ENCODE results near the gene AHDC1.
"Not testable (repeated sequence)": the region's sequence is repeated elsewhere in the genome, so short reads cannot be mapped to it uniquely, and the experiment has no call there.

AHDC1 gene

DNA sequence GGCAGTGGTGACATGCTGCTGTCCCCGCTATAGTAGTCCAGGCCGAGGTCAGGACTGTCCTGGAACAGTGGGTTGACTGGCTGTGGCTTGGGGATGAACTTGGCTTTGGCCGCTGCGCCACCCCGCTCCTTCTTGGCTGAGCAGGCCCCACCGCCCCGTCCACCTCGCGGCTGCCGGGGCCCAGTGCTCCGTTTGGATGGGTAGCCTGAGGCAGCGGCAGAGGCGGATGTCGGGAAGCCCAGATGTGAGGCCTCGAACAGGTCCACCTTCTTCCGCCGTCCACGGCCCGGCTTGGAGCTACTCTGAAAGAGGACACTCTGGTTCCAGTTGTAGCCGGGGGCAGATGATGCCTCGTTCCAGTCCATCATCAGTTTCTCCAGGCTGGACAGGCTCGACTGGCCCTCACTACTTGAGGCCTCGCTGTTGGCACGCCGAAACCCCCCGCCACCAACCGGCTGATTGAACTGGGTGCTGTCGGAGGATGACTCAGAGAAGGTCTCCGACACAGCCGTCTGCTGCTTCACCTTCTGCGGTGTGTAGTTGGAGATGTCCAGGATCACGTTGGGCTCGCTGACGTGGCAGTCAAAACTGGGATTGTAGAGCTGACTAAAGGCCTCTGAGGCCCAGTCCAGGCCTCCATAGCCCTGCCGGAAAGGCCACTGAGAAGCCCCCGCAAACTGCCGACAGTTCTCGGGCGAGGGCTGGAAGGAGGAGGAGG lies 55.6 kb downstream of the AHDC1 start:
- no peak for DNase-seq

DNA sequence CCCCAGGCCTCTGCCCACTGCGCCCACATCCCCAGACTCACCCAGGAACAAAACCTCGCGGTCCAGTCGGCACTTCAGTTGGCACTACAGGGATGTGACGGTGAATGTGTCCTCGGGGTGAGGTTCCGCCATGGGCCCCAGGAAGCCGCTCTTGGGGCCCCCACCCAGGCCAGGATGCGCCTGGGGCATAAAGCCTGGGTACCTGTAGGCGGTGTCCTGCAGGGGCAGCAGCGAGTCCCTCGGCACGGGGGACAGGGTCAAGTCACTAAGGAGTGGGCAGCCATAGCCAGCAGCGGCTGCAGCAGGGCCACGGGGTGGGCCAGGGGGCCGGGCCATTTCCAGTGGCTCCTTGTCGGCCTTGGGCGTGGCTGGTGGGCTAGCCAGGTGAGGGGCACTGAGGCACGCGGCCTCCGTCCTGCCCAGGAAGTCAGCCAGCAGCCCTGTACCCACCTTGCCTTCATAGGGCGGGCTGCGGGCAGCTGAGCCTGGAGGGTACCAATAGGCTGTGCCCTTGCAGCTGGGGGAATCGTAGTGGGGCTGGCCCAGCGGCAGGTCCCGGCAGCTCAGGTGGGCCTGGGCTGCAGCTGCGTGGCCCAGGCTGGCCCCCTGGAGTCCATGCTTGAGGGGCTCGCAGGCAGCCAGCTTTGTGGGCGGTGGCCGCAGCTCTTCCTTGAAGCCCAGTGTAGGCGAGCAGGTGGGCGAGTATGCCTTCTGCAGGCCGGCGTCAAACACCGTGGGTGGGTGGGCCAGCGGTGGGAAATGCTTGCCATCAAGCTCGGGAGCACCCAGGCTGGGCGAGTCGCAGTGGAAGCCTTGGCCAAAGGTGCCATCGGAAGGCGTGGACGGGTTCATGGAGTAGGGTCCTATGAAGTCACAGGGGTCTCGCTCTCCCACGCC lies 56.5 kb downstream of the AHDC1 start:
- DNase-seq: no peak

DNA sequence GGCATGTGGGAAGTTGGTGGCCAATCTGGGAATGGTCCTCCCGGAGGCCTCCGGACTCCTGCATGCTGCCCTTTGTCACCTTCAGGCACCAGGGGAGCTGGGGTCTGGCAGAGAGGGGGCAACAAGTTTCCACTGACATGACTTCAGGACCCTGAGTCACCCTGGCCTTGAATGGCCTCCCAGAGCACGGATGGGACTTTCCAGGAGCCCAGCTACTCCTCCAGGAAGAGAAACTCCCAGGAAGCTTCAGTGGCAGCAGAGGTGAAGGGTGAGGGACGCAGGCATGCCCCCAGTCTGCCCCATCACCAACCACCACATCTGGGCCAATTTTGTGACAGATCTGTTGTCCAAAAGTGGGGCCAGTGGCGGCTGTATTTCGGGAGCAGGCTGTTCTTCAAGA lies 58.1 kb downstream of the AHDC1 start:
- DNase-seq: no peak

DNA sequence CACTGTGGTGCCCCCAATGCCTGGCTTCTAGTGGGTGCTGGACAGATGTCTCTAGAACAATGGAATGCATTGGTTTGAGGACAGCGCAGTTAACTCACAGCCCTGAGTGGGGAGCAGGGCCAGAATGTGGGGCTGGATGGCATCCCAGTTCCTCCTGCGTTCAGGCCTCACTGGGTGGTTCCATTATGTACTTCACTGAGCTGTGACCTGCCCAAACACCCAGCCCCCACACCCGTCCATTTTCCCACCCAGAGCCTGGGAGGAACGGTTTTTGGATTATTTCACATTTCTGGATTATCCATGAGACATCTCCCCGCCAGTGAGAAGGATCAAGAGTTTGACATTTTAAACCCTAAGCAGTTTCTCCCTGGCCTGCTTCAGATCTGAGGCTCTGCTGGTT lies 58.7 kb downstream of the AHDC1 start:
- no peak for DNase-seq

DNA sequence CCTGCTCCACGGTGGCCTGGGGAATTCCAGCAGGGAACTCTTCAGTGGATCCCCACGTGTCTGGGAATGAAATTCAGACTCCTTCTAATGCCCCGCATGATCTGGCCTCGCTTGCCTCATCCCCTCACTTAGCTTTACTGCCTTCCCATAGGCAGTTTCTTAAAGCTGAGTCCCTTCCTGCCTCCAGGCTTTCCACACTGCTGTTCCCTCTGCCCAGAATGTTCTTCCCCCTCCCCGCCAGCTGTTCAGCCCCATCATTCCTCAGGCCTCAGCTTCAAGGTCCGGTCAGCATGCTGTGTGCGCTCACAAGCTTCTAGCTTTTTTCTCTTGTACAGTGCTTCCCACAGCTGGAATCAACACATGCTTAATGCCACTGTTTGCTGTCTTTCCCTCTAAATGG lies 59.1 kb downstream of the AHDC1 start:
- no peak for DNase-seq

DNA sequence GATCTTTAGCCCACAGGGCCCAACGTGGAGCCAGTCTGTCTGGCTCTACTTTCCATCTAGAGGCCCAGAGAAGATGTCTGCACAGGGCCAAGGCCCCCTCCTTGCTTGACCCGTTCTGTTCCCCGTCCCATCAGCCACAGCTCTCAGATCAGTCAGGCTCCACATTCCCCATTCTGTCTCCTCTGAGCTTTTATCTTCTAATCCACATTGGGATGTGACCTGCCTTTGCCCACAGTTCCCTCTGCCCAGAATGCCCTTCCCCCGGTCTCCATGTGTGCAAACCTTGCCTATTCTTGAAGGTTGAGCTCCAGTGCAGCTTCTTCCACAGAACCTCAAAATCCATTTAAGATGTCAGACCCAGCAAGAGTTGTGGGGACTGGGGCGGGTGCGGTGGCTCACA lies 60.7 kb downstream of the AHDC1 start:
- DNase-seq: no peak

DNA sequence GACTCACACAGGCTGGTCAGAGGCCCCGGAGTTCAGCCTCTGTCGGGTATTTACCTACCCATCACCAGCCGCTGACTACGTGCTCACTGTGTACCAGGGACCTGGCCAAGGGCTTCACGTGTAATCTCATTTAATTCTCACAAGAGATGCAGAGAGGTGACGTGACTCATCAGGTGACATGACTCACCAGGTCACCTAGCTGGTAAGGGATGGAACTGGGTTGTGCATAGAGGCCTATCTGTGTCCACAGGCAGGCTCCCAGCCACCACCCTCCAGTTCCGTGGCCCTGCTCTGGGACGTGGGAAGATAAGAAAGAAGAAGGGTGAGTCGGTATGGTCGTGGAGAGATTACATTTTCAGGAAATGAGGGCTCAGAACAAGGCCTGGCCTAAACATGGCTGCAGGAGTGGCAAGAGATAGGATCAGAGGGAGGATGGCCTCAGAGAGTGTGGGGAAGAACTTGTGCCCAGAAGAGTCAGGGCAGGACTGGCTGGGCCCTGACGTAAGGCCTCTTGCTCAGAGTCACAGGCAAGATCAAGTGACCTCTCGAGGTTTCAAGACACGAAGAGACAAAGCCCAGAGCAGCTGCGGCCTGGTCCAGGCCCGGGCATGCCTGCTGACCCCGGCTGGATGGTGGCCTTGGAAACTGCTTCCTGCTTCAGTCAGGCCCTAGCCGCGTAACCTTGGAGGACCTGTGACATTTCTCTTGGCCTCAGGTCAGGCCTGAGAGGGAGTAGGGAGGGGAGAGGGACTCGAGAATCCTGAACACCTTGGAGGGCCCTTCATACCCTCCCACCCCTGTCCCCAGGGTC lies 61.3 kb downstream of the AHDC1 start:
- no peak for DNase-seq

DNA sequence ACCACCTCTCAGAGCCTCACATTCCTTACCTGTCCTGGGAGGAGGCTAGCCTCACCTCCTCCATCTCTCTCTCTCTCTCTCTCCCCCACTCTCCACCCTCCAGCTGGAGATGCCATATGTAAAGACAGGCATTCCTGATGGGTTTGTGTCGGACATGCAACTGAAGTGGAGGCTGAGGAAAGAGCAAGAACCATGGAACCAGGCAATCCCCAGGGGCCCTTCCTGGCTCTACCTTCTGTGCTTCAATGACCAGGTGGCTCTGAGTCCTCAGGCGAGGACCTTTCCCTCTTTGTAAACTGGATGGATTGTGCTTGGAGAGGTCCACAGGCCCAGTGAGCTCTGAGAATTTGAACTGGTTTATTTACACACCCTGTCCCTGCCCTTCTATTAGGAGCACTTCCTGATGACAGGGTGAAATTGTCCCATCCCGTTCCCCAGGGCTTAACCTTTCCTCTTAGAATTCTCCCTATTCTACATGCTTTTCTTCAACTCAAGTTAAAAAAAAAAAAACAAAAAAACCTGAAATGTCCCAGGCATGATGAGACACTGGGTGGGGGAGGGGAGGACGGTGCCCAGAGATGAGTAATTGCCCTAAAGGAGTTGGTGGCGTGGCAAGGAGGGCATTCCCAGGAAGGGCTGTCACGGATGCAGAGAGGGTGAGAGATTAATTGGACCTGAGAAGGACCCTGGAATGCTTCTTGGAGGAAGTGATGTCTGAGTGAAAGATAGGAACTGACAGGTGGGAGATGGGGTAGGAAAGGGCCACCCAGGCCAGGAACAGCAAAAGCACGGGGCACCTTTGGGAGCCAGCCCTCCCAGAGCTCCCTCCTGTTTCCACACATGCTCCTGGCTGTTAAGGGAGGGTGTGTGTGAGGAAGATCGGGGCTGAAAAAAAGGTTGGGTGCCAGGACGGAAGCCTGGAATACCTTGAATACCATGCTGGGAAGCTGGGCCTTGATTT lies 63.8 kb downstream of the AHDC1 start:
- no peak for DNase-seq

DNA sequence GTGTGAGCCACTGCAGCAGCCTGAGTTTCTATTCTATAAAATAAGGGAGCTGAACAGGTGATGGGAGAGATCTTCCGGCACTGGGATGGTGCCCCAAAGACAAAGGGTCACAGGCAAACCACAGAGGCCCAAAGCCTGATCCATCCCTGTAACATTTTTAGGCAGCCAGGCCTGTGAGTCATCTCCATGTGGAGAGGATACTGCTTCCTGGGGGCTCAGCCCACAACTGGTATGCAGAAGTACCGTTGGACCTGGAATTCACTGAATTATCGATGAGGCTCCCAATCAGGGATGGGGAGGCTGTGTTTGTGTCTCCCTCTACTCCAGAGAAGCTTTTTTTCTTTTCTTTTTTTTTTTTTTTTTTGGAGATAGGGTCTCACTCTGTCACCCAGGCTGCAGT lies 65.2 kb downstream of the AHDC1 start:
- no peak for DNase-seq

DNA sequence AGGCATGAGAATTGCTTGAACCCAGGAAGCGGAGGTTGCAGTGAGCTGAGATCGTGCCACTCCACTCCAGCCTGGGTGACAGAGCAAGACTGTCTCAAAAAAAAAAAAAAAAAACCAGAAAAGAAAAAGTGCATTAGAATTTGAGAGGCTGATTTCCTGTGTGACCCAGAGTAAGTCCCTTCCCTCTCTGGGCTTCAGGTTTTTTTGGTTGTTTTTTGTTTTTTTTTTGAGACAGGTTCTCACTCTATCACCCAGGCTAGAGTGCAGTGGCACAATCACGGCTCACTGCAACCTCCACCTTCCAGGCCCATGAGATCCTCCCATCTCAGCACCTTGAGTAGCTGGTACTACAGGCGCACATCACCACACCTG lies 65.7 kb downstream of the AHDC1 start:
- not testable (repeated sequence) for DNase-seq

DNA sequence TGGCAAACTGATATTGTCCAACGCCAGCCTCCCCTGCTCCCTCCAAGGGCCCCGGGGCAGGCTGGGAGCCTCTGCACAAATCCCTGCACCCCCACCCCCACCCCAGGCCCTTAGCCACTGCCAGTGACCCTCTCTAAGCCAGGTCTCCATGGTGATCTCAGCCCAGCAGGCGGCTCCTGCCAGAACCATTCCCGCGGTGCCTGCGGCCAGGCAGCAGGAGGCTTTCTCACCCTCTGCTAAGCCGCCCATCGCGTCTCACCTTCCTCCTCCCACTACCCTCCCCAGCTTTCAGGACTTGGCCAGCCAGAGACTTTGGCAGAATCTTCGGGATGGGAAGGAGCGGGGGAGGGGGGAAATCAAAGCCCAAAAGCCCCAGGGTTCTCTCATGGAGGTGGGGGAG lies 67.2 kb downstream of the AHDC1 start:
- no peak for DNase-seq

DNA sequence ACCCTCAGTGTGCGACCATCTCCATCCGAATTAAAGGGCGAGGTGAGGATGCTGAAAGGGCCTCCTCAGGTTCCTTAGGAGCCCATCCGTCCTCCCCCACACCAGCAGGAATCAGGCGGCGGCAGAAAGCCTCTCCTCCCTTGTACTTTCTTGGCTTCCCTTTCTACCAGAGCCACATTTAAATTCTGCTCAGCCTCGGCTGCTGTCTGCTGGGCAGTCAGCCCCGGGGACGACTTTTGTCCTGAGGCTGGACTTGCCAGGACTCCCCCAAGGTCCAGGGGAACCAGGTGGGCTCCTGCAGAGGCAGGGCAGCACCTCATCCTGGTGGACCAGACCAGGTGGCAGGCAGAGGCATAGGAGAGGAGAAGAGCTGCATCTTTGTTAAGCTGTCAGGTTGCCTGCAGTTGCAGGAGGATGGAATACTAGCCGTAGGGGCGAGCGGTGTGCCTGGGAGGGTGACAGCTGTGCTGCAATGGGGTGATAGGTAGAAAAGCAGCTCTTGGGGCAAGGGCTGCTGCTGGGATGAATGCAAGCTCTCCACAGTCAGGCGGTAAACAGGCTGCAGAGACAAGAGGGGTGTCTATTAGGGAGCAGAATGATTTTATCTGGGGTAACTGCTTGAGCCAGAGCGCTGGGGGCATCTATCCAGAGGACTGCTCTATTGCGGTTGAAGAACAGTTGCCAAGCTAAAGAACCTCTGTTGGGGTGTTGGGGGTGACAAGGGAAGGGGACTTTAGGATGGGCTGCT lies 67.8 kb downstream of the AHDC1 start:
- no peak for DNase-seq

DNA sequence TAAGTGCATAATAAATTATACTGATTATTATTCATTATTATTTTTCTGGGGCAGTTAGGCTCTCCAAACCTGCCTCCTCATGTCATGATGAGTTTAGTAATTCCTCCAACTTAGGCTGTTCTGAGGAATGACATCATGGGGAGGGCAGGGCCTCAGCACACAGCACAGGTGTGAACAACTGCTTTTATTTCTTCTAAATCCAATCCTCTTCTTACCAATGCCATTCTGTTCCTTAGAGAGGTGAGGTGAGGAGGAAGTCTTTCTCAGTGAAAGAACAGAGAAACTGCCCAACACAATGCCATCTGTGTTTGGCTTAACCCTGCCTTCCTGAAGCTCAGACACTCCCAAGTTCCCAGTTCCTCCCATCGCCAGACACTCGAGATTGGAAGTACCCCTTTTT lies 68.6 kb downstream of the AHDC1 start:
- no peak for DNase-seq

DNA sequence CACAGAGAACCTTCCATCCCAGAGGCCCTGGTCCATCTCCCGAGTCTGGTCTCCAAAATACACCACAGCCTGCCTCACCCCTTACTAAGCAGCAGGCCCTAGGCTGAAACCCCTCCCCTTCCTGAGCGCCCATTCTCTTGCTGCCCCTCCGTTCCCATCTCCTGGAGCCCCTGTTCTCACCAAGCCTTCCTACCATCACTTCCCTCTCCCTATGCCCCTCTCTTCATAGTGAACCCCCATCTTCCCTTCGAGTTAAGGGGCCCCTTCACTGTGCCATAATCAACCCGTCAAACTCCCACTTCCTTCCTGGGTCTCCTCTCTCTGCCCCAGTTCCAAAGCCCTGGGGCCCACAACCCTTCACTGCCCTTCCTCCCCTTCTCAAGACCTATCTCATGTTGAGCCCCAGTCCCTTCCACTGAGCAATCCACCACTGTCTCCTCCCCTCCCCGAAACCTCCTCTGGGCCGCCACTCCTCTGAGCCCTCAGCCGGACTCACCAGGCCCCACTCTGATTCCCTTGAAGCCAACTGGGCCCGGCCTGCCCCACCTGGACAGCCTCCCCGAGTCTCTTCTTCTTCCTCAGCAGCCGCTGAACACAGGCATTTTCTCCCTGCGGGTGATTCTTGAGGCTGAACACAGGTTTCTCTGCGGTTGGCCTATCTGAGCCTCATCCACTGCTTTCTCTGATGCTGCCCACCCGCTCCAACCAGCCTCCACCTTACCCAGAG lies 71.8 kb downstream of the AHDC1 start:
- DNase-seq: no peak

DNA sequence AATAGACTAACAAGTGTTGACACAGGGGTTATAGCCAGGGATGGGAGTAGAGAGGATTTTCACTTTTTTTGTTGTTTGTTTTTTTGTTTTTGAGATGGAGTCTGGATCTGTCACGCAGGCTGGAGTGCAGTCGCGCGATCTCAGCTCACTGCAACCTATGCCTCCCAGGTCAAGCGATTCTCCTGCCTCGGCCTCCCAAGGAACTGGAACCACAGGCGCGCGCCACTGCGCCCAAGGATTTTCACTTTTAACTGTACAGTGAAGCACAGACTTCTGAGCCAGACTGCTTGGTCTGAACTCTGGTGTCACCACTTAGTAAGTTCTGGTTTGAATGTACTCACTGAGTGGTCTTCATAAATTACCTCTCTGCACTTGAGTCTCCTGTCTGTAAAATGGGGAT lies 73.8 kb downstream of the AHDC1 start:
- no peak for DNase-seq

DNA sequence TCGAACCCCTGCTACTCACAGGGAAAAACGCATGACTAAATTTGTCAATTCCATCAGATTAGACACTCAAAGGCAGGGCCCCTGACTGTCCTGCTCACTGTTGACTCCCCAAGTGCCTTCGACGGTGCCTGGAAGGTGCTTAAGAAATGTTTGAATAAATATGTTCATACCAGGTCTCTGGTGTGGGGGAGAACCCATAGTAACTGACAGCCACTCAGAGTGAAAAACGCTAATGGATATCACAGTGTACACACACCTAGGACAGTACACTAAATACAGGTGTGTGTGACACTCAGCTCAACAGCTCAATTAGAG lies 74.3 kb downstream of the AHDC1 start:
- no peak for DNase-seq

DNA sequence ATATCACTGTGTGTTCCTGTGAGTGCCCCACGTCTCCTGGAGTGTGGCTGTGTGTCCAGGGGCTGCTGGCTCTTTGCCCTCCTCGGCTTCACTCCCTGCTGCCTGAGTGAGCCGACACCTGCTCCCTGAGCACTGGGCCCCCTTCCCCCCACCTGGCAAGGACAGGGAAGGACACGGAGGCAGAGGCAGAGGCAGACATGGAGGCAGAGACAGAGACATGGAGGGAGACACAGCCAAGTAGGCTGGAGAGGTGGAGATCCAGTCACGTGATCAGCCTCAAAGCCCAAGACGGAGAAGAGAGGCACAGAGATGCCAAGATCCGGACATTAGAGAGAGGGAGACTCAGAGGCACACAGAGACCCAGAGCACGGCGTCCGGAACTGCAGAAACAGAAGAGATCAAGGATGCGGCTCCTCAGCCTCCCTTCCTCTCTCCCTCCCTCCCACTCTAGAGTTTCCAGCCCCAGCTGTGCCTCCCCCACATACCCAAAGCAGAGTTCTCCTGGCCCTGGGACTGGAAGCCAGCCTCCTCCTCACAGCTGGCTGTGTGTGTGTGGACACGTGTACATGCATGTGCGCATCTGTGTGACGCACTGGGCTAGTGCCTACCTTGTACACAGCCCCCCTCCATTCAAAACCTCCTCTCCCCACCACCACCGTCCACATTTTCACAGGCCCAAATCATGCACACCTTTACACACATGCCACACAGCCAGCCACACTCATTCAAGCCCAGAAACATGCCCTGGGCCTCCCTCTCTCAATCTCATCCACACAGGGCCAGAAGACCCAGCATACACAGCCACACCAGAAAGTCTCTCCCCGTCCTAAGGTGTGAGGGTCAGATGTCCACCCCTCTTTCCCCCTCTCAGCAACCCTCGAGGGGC lies 74.9 kb downstream of the AHDC1 start:
- DNase-seq: no peak

DNA sequence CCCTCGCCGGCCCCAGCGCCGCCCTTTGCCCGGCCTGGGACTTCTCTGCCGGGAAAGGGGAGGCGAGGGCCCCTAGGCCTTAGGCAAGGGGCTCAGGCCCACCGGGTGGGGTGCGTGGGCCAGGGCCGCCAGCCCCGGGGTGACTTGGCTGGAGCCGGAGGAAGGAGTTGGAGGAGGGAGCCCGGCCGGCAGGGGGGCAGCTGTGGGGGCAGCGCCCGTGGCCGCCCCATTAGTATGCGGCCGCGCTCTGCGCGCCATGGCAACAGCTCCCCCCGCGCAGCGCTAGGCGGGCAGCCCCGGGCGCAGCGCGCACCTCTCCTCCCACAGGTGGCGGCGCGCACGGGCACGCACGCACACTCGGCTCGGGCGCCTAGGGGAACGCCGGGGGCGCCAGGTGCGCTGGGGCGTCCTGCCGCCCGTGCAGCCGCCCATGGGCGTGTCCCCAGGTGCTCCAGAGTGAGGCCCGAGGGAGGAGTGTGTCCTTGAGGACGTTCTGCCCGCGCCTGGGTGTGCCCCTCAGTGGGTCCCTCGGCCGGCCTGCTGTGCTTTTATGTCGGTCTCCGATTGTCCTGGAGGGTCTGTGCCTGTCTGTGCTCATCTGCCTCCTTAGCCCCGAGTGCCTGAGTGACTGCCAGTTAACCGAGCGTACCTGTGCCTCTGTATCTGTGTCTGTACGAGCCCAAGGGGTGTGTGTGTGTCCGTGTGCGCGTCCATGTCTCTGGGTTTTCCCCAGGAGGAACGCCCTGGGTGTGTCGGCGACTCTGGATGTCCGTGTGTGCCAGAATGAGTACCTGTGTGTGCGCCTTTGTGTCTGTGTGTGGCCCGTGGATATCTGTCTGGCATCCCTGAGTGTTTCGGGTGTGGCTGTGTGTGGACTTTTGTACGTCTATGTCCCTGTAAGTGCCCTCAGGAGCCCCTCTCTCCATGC lies 75.8 kb downstream of the AHDC1 start:
- peak; percentile 46 to 59 for DNase-seq

All from CD4-positive, alpha-beta T cell treated with Interleukin-4 for 1 hour (primary cell).